Vagina (tissue), 2 donors: ENCODE measurements around the gene LHB. TPM values are rescaled to one million over a fixed set of nuclear protein-coding genes. Genes with fewer than 3 reads are reported as not detected.

Experiments used
- DNase-seq, 2 donors: peaks; one replicate each; pipeline ENCODE4 v3.0.0-alpha.2; 2017; ENCODE audit errors: extremely low spot score in 2 of 2
- H3K27ac ChIP-seq: fragments of 200-600 bp; sonication (generic); one replicate; pipeline ENCODE4 v1.5.1; 2019
- H3K27me3 ChIP-seq: fragments of 200-600 bp; sonication (generic); one replicate; pipeline ENCODE4 v1.5.1; 2019
- H3K36me3 ChIP-seq, 2 donors: fragments of 200-600 bp; sonication (generic); one replicate each; pipeline ENCODE4 v1.5.1; 2017 to 2019
- H3K4me1 ChIP-seq: fragments of 200-600 bp; sonication (generic); one replicate; pipeline ENCODE4 v1.5.1; 2019
- H3K4me3 ChIP-seq, 2 donors: fragments of 200-600 bp; sonication (generic); 1 replicate in 1 of 2; 2 replicates in 1 of 2; pipeline ENCODE4 v1.5.1; 2016 to 2019
- H3K9me3 ChIP-seq: fragments of 200-600 bp; sonication (generic); one replicate; pipeline ENCODE4 v1.5.1; 2019
- CTCF ChIP-seq, 3 experiments: fragments of 450-650 bp in 2 of 3; fragments of 200-600 bp in 1 of 3; sonication (generic) in 1 of 3; IDR thresholded peaks; one replicate each; pipeline ENCODE4 v1.5.1; 2017 to 2019; ENCODE audit warnings: antibody characterized with exemption in 3 of 3, mild to moderate bottlenecking in 2 of 3, moderate library complexity in 2 of 3
- POLR2A ChIP-seq, 2 donors: fragments of 450-650 bp; IDR thresholded peaks; one replicate each; pipeline ENCODE4 v1.6.1; 2017; ENCODE audit warnings: antibody characterized with exemption in 2 of 2, mild to moderate bottlenecking in 2 of 2, moderate library complexity in 2 of 2
- POLR2AphosphoS5 ChIP-seq, 2 donors: sonication (generic); formaldehyde crosslinking; IDR thresholded peaks; one replicate each; pipeline ENCODE4 v1.9.0; 2017; ENCODE audit warnings: antibody characterized with exemption in 2 of 2, mild to moderate bottlenecking in 2 of 2, low read depth in 1 of 2; ENCODE audit not compliant: insufficient read depth in 1 of 2
- intact Hi-C: fragments of 100-400 bp; cut with DNase I; formaldehyde crosslinking; loops from one replicate; pipeline ENCODE4 v1.15.1; 2023
- microRNA-seq: library from miRNA; unstranded; fragments of <30 nt; microRNA quantifications from one replicate; pipeline ENCODE4, GENCODE V29; 2017; ENCODE audit warnings: borderline number of aligned reads, borderline replicate concordance
- small RNA-seq: library from RNA; depleted of rRNA; stranded (forward); fragments of <200 nt; gene quantifications from one replicate; pipeline ENCODE3, GENCODE V24; 2016
- total RNA-seq: library from RNA; depleted of rRNA; stranded (reverse); fragments of >200 nt; gene quantifications from one replicate; pipeline ENCODE4 v1.2.3, GENCODE V29; 2016

The LHB gene
- total RNA-seq, 1 donor from 2014 or later, result not detected

- intact Hi-C loops, result loop anchor here (10.0 kb wide), 2 partner anchors 93 to 333 kb away; partner anchors contain the start of genes DBP and PPP1R15A
- H3K27ac ChIP-seq, result peak overlapping the region; percentile 96
- no peaks in the 10 kb centered on the region for H3K9me3 ChIP-seq
- no peak for DNase-seq
- no peaks in the 10 kb centered on the region for H3K27me3 ChIP-seq
- peaks cover 40% of the 10 kb centered on the region for H3K4me1 ChIP-seq
- peaks cover 0 to 26% of the 10 kb centered on the region in 2 donors for H3K36me3 ChIP-seq
- peak overlapping the region; percentile 72 to 87 for H3K4me3 ChIP-seq
- TF ChIP-seq CTCF (IDR thresholded peaks at IDR 0.05) (no peak), POLR2AphosphoS5 (IDR thresholded peaks at IDR 0.05; ENCODE audit: insufficient read depth in 1 of 2, low read depth in 1 of 2) (no peak), POLR2A (IDR thresholded peaks at IDR 0.05) (no peak)
Measured at GRCh38 chr19:48967346-48968178, 49.3 kb downstream of the LHB start.

- Histone ChIP-seq H3K27me3 (no peaks in the 10 kb centered on the region), H3K9me3 (no peaks in the 10 kb centered on the region), H3K4me3 (peak overlapping the region; percentile 72 to 87), H3K27ac (peak overlapping the region; percentile 96), H3K4me1 (peaks cover 49% of the 10 kb centered on the region), H3K36me3 (peaks cover 0 to 26% of the 10 kb centered on the region in 2 donors)
- intact Hi-C loops, result loop anchor here (10.0 kb wide), 2 partner anchors 92 to 332 kb away; partner anchors contain the start of genes DBP and PPP1R15A
- TF ChIP-seq CTCF (IDR thresholded peaks at IDR 0.05) (no peak), POLR2A (IDR thresholded peaks at IDR 0.05) (no peak), POLR2AphosphoS5 (IDR thresholded peaks at IDR 0.05; ENCODE audit: insufficient read depth in 1 of 2, low read depth in 1 of 2) (no peak)
- DNase-seq, result no peak
Measured at GRCh38 chr19:48966541-48967345, 50.1 kb downstream of the LHB start.

Small RNA genes lying within 50 kb of the gene (microRNA-seq; reads per million reads assigned to microRNA genes)
- gene MIR6798, result not detected

Small RNA genes lying within 50 kb of the gene (small RNA-seq; reads per million reads assigned to genes)
- not detected for gene MIR6798

Other genes with a start within 250 kb of the LHB start
- gene BCAT2, start 206.1 kb downstream of the LHB start, total RNA-seq, result 41.5 TPM
- gene HSD17B14, start 180.6 kb downstream of the LHB start, total RNA-seq, result 19.2 TPM
- 37.1 TPM for gene PLEKHA4, start 148.5 kb downstream of the LHB start, total RNA-seq
- gene PPP1R15A, start 144.7 kb downstream of the LHB start, total RNA-seq, result 52.1 TPM
- not detected for gene TULP2, start 118.3 kb downstream of the LHB start, total RNA-seq
- 151 TPM for gene NUCB1, start 116.8 kb downstream of the LHB start, total RNA-seq
- not detected for gene DHDH, start 83.4 kb downstream of the LHB start, total RNA-seq
- 52.3 TPM for gene BAX, start 62.2 kb downstream of the LHB start, total RNA-seq
- 4,380 TPM for gene FTL, start 51.8 kb downstream of the LHB start, total RNA-seq
- gene GYS1, start 23.8 kb downstream of the LHB start, total RNA-seq, result 32.2 TPM
- 100 TPM for gene RUVBL2, start 23.2 kb downstream of the LHB start, total RNA-seq
- gene CGB3, start 7.2 kb upstream of the LHB start, total RNA-seq, result not detected
- gene CGB2, start 14.8 kb upstream of the LHB start, total RNA-seq, result not detected
- gene CGB1, start 19.8 kb upstream of the LHB start, total RNA-seq, result not detected
- not detected for gene CGB5, start 26.8 kb upstream of the LHB start, total RNA-seq
- not detected for gene CGB8, start 32.0 kb upstream of the LHB start, total RNA-seq
- 0.98 TPM for gene CGB7, start 40.7 kb upstream of the LHB start, total RNA-seq
- 6.1 TPM for gene NTF4, start 47.7 kb upstream of the LHB start, total RNA-seq
- not detected for gene KCNA7, start 55.6 kb upstream of the LHB start, total RNA-seq
- gene SNRNP70, start 68.4 kb upstream of the LHB start, total RNA-seq, result 380 TPM
- 23.8 TPM for gene LIN7B, start 97.3 kb upstream of the LHB start, total RNA-seq
- gene C19orf73, start 102.1 kb upstream of the LHB start, total RNA-seq, result not detected
- gene PPFIA3, start 102.5 kb upstream of the LHB start, total RNA-seq, result 4.7 TPM
- gene HRC, start 138.3 kb upstream of the LHB start, total RNA-seq, result 0.25 TPM
- gene TRPM4, start 140.7 kb upstream of the LHB start, total RNA-seq, result 22.8 TPM